Fibroblast of villous mesenchyme (primary cell): ENCODE results near the gene RLN3. TPM values are rescaled to one million over a fixed set of nuclear protein-coding genes. Genes with fewer than 3 reads are reported as not detected.
A peak's percentile ranks its signal among the peaks of the same experiment; 100 is the strongest.
"Not testable (repeated sequence)": the region's sequence is repeated elsewhere in the genome, so short reads cannot be mapped to it uniquely, and the experiment has no call there.

Experiments
- DNase-seq: peaks from one replicate; pipeline ENCODE4 v3.0.0-alpha.2; 2010; ENCODE audit warnings: low read depth
- H3K4me3 ChIP-seq: 2 replicates; pipeline ENCODE4 v1.5.1; 2011; ENCODE audit warnings: low read depth, mild to moderate bottlenecking, low read length
- total RNA-seq: library from RNA; depleted of rRNA; stranded (reverse); fragments of >200 nt; gene quantifications from 2 replicates; pipeline ENCODE4 v1.2.3, GENCODE V29; 2012
- TF ChIP-seq, protein P1 (sequence below): IDR thresholded peaks from 2 replicates; pipeline ENCODE4 v1.5.1; 2012; ENCODE audit warnings: low read depth, mild to moderate bottlenecking, low read length; ENCODE audit not compliant: insufficient read depth

The RLN3 gene
- total RNA-seq, 1 donor: not detected

GRCh38 chr19:14006085-14006765 lies 21.7 kb upstream of the RLN3 start, which contains the start of gene RFX1:
RFX1 (minus strand) TSS chr19:14006320; CDS start chr19:13993843, 12,477 bp downstream.
- TF ChIP-seq, protein P1, sequence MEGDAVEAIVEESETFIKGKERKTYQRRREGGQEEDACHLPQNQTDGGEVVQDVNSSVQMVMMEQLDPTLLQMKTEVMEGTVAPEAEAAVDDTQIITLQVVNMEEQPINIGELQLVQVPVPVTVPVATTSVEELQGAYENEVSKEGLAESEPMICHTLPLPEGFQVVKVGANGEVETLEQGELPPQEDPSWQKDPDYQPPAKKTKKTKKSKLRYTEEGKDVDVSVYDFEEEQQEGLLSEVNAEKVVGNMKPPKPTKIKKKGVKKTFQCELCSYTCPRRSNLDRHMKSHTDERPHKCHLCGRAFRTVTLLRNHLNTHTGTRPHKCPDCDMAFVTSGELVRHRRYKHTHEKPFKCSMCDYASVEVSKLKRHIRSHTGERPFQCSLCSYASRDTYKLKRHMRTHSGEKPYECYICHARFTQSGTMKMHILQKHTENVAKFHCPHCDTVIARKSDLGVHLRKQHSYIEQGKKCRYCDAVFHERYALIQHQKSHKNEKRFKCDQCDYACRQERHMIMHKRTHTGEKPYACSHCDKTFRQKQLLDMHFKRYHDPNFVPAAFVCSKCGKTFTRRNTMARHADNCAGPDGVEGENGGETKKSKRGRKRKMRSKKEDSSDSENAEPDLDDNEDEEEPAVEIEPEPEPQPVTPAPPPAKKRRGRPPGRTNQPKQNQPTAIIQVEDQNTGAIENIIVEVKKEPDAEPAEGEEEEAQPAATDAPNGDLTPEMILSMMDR: no peak
- H3K4me3 ChIP-seq: peak within 1 kb of the TSS; percentile 77
- peak; percentile 100 for DNase-seq

DNA sequence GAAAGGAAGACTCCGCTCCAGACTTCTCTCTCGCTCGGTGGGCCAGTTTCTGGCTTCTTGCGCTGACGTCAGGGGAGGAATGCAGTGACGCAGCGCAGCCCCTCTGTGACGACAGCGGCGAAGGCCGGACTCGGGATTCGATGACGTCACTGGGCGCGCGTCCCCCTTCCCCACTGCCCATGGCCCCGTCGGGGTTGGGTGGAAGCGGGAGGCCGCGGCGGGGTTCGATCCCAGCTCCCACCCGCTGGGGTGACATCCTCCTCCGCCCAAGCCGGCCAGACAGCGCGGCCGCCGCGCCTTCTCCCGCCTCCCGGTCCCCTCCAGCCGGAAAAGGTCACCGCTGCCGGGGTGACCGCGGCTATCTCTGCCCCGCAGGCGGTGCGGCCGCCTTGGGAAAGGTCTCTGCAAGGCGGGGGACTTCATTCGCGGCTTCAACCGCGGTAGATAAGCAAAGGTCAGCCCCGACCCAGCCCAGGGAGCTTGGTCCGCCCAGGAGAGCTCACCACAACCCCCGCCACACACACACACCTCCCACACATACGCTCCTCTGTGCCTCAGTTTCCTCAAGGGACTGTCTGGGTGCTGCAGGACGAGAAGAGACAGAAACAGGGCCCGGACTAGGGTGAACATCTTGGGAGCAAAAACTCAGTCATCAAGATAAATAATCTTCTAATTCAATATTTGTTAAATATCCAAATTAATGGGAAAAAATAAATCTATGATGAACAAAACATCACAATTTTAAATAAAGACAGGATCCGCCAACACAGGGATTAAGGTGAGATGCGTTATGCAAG lies 21.0 kb upstream of the RLN3 start:
- TF ChIP-seq, protein P1: no peak
- DNase-seq: no peak
- peak overlapping the region; percentile 61 for H3K4me3 ChIP-seq

DNA sequence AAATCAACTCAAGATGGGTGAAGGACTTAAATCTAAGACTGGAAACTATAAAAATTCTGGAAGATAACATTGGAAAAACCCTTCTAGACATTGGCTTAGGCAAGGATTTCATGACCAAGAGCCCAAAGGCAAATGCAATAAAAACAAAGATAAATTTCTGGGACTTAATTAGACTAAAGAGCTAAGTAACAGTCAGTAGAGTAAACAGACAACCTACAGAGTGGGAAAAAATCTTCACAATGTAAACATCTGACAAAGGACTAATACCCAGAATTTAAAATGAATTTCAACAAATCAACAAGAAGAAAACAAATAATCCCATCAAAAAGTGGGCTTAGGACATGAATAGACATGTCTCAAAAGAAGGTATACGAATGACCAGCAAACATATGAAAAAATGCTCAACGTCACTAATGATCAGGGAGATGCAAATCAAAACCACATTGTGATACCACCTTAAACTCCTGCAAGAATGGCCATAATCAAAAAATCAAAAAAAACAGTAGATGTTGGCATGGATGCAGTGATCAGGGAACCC lies 15.5 kb upstream of the RLN3 start:
- TF ChIP-seq, protein P1: no peak
- H3K4me3 ChIP-seq: no peak overlapping the region
- peak; percentile 29 for DNase-seq

DNA sequence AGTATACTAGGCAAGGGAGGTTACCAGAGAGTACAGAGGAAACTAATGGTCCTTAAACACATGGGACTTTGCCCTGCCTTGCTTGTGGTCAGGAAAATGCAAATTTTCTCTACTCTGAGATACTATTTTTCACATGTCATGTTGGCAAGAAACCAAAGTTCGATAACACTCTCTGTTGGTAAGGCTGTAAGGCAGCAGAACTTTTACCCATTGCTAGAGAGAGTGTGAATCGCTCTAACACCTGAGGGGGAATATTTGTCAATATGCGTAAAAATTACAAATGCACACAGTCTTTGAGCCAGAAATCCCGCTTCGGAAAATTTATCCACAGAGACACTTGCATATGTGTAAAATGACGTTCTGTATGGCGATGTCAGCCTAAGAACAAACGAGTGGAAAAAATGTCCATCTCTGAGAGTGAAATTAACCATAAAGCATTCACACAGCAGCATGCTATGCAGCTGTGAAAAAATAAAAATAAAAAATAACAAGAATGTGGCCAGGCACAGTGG lies 12.4 kb upstream of the RLN3 start:
- DNase-seq: no peak
- TF ChIP-seq, protein P1: no peak
- H3K4me3 ChIP-seq: no peak overlapping the region

DNA sequence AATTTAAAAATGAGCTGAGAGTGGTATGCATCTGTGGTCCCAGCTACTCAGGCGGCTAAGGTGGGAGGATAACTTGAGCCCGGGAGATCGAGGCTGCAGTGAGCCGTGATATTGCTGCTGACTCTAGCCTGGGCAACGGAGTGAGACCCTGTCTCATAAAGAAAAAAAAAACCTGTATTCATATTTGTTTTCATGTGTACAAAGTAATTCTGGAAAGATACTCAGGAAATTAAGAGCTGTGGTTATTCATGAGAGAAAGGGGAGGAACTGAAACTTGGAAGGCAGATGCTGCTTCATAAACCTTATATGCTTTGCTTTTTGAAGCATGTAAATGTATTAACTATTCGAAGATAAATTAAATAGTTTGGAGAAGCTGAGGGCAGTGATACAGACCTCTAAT lies 8.8 kb upstream of the RLN3 start:
- no peak for DNase-seq
- TF ChIP-seq, protein P1: no peak
- no peak overlapping the region for H3K4me3 ChIP-seq

GRCh38 chr19:14019739-14020138 lies 8.2 kb upstream of the RLN3 start:
- not testable (repeated sequence) for H3K4me3 ChIP-seq, DNase-seq

GRCh38 chr19:14021474-14021873 lies 6.5 kb upstream of the RLN3 start:
- DNase-seq: no peak
- TF ChIP-seq, protein P1: no peak

More at GRCh38 chr19:14021474-14021873, 6.5 kb upstream of the RLN3 start:
- H3K4me3 ChIP-seq: no peak overlapping the region
